B cell (primary cell): Measurements from ENCODE around the gene NTM.

Experiments
- CTCF ChIP-seq: fragments of 200-600 bp; IDR thresholded peaks from one replicate; pipeline ENCODE4 v1.8.0; 2022; ENCODE audit warnings: antibody characterized with exemption, mild to moderate bottlenecking
- EZH2 ChIP-seq: IDR thresholded peaks from 2 replicates; pipeline ENCODE4 v1.6.1; 2012; ENCODE audit warnings: borderline replicate concordance, low read depth, mild to moderate bottlenecking, moderate library complexity, low read length; ENCODE audit not compliant: insufficient read depth, poor library complexity, severe bottlenecking

GRCh38 chr11:132037956-132038355 lies 667.5 kb downstream of the NTM start:
- TF ChIP-seq CTCF = no peak
- no peak for TF ChIP-seq EZH2
